Stimulated activated CD8-positive, alpha-beta memory T cell treated with anti-CD3 and anti-CD28 coated beads, Interleukin-12 subunit alpha, Interleukin-12 subunit beta, amount 100 ng/mL, for 24 hours (primary cell): ENCODE measurements around the gene CDH8.

Source experiments
- DNase-seq: peaks from one replicate; pipeline ENCODE4 v3.0.0-alpha.2; 2020; ENCODE audit errors: extremely low read depth

The CDH8 gene

GRCh38 chr16:62036101-62036801, at the start of gene CDH8:
TSS of gene CDH8 (minus strand) at chr16:62036438. CDS start at chr16:62021403, 15,035 bp downstream.
- DNase-seq = no peak

- no peak for DNase-seq
Measured at GRCh38 chr16:62079236-62079635, 43.0 kb upstream of the CDH8 start.

GRCh38 chr16:62077998-62078397, 41.8 kb upstream of the CDH8 start:
- no peak for DNase-seq

- DNase-seq = no peak
Measured at GRCh38 chr16:62076886-62077285, 40.6 kb upstream of the CDH8 start.

- no peak for DNase-seq
Measured at GRCh38 chr16:62068747-62069146, 32.5 kb upstream of the CDH8 start.

- no peak for DNase-seq
Measured at GRCh38 chr16:62067981-62068380, 31.7 kb upstream of the CDH8 start.

- no peak for DNase-seq
Measured at GRCh38 chr16:62067182-62067581, 30.9 kb upstream of the CDH8 start.

- no peak for DNase-seq
Measured at GRCh38 chr16:62066747-62067146, 30.5 kb upstream of the CDH8 start.

- DNase-seq = no peak
Measured at GRCh38 chr16:62064173-62064572, 27.9 kb upstream of the CDH8 start.

- DNase-seq = no peak
Measured at GRCh38 chr16:62060089-62060488, 23.9 kb upstream of the CDH8 start.

- no peak for DNase-seq
Measured at GRCh38 chr16:62059527-62059926, 23.3 kb upstream of the CDH8 start.

GRCh38 chr16:62058412-62058811, 22.2 kb upstream of the CDH8 start:
- DNase-seq = no peak

- no peak for DNase-seq
Measured at GRCh38 chr16:62051942-62052341, 15.7 kb upstream of the CDH8 start.

GRCh38 chr16:62050793-62051192, 14.6 kb upstream of the CDH8 start:
- DNase-seq = no peak

GRCh38 chr16:62046801-62047200, 10.6 kb upstream of the CDH8 start:
- DNase-seq = no peak

GRCh38 chr16:62041401-62041800, 5.2 kb upstream of the CDH8 start:
- no peak for DNase-seq

- no peak for DNase-seq
Measured at GRCh38 chr16:62038646-62039045, 2.4 kb upstream of the CDH8 start.

- no peak for DNase-seq
Measured at GRCh38 chr16:62038225-62038624, 2.0 kb upstream of the CDH8 start.

- no peak for DNase-seq
Measured at GRCh38 chr16:62036802-62037135, 531 bp upstream of the CDH8 start.

- no peak for DNase-seq
Measured at GRCh38 chr16:62035115-62036092, 834 bp downstream of the CDH8 start.

GRCh38 chr16:62034231-62035114, 1.8 kb downstream of the CDH8 start:
- DNase-seq = no peak

GRCh38 chr16:62033065-62033464, 3.2 kb downstream of the CDH8 start:
- DNase-seq = no peak
